ENCODE results near the gene SERPINB7. TPM values are rescaled to one million over a fixed set of nuclear protein-coding genes. Genes with fewer than 3 reads are reported as not detected.

Gene SERPINB7
- polyA plus RNA-seq, 3 donors = not detected

DNA sequence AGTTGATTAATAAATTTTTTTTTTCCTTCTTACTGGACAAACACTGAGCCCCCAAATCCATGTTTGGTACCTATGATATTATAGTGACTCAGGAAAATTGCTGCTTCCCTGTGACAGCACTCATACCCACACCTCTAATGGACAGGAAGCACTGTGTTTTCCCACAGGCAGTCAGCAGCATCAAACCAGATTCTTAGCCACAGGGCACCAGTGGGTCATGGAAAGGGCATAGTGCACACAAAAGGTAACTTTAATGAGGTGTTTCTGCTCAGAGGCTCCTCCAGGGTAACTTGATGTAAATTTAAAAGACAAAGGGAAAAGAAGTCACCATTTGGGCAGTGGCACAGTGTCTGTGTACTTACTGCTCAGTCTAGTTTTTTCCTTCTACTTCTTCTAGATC lies 38.3 kb upstream of the SERPINB7 start:
- peaks cover 6 to 20% (median 10%) of the 10 kb centered on the region in 3 donors for H3K27me3 Mint-ChIP-seq (ENCODE audit: low read depth in 3 of 3)
- H3K36me3 ChIP-seq (replicated peaks in 1 of 2; ENCODE audit: control insufficient read depth in 1 of 2, insufficient read depth in 2 of 2, low read length in 2 of 2) = no peaks in the 10 kb centered on the region
- intact Hi-C loops (cut with micrococcal nuclease) = no loop called here
- no peak overlapping the region for H2AFZ ChIP-seq (ENCODE audit: insufficient read depth, low read depth, low read length, poor library complexity, severe bottlenecking)
- no peak overlapping the region for H3K27ac ChIP-seq (ENCODE audit: low read depth in 1 of 2, low read length in 2 of 2)
- no peak for DNase-seq
- H3K79me2 ChIP-seq (ENCODE audit: insufficient read depth, low read length) = no peaks in the 10 kb centered on the region
- H3K4me1 ChIP-seq (ENCODE audit: control insufficient read depth in 1 of 2, insufficient read depth in 2 of 2, low read length in 2 of 2) = no peaks in the 10 kb centered on the region
- no peak overlapping the region for H3K9ac ChIP-seq (ENCODE audit: insufficient read depth, low read length, poor library complexity, severe bottlenecking)
- no peak overlapping the region for H3K4me3 ChIP-seq (replicated peaks in 1 of 3; ENCODE audit: low read depth in 2 of 3, low read length in 3 of 3)
- peaks cover 4% of the 10 kb centered on the region in 2 donors for H3K27me3 ChIP-seq (ENCODE audit: control insufficient read depth in 2 of 2, insufficient read depth in 2 of 2, low read length in 2 of 2)
- no peaks in the 10 kb centered on the region for H3K4me1 Mint-ChIP-seq
- no peaks in the 10 kb centered on the region for H3K36me3 Mint-ChIP-seq
- TF ChIP-seq, protein P1, sequence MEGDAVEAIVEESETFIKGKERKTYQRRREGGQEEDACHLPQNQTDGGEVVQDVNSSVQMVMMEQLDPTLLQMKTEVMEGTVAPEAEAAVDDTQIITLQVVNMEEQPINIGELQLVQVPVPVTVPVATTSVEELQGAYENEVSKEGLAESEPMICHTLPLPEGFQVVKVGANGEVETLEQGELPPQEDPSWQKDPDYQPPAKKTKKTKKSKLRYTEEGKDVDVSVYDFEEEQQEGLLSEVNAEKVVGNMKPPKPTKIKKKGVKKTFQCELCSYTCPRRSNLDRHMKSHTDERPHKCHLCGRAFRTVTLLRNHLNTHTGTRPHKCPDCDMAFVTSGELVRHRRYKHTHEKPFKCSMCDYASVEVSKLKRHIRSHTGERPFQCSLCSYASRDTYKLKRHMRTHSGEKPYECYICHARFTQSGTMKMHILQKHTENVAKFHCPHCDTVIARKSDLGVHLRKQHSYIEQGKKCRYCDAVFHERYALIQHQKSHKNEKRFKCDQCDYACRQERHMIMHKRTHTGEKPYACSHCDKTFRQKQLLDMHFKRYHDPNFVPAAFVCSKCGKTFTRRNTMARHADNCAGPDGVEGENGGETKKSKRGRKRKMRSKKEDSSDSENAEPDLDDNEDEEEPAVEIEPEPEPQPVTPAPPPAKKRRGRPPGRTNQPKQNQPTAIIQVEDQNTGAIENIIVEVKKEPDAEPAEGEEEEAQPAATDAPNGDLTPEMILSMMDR (IDR thresholded peaks at IDR 0.05) = no peak
- no peaks in the 10 kb centered on the region for H4K20me1 ChIP-seq (ENCODE audit: insufficient read depth, low read length)
- H3K27ac Mint-ChIP-seq = no peak overlapping the region
- H3K4me3 Mint-ChIP-seq = no peak overlapping the region
- H3K9me3 ChIP-seq (replicated peaks in 1 of 2; ENCODE audit: control insufficient read depth in 1 of 2, insufficient read depth in 1 of 2, low read length in 2 of 2) = no peaks in the 10 kb centered on the region
- no peak overlapping the region for H3K4me2 ChIP-seq (replicated peaks; ENCODE audit: extremely low read depth, low read length, poor library complexity, severe bottlenecking)
- peaks cover 0 to 6% (median 0%) of the 10 kb centered on the region in 7 donors for H3K9me3 Mint-ChIP-seq

DNA sequence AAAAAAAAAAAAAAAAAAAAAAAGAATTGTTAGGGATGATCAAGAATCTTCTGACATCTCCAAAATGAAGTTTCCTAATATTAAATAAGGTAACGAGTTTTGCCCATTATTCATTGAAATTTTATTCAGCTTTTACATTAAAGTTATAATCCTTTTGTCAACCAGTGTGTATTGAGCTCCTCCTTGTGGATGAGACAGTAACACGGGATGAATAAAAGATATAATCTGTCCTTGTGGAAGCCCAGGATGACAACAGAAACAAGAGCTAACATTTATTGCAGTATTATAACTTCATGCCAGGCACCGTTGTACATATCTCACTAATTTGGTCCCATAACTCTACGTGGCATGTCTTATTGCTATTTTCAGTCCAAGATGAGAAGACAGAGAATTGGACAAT lies 33.4 kb upstream of the SERPINB7 start:
- H2AFZ ChIP-seq (ENCODE audit: insufficient read depth, low read depth, low read length, poor library complexity, severe bottlenecking) = no peak overlapping the region
- H3K4me3 Mint-ChIP-seq = no peak overlapping the region
- peaks cover 3 to 8% (median 5%) of the 10 kb centered on the region in 3 donors for H3K27me3 Mint-ChIP-seq (ENCODE audit: low read depth in 3 of 3)
- H3K27me3 ChIP-seq (ENCODE audit: control insufficient read depth in 2 of 2, insufficient read depth in 2 of 2, low read length in 2 of 2) = peaks cover 4% of the 10 kb centered on the region in 2 donors
- H3K27ac Mint-ChIP-seq = no peak overlapping the region
- peaks cover 0 to 3% (median 0%) of the 10 kb centered on the region in 7 donors for H3K9me3 Mint-ChIP-seq
- WGBS (ENCODE audit: insufficient coverage) = 60% methylated on average over 1 of the region's 4 CpGs
- H4K20me1 ChIP-seq (ENCODE audit: insufficient read depth, low read length) = no peaks in the 10 kb centered on the region
- TF ChIP-seq, protein P1 (IDR thresholded peaks at IDR 0.05) = no peak
- H3K9me3 ChIP-seq (replicated peaks in 1 of 2; ENCODE audit: control insufficient read depth in 1 of 2, insufficient read depth in 1 of 2, low read length in 2 of 2) = no peaks in the 10 kb centered on the region
- no peak overlapping the region for H3K27ac ChIP-seq (ENCODE audit: low read depth in 1 of 2, low read length in 2 of 2)
- no peak for DNase-seq
- H3K4me2 ChIP-seq (replicated peaks; ENCODE audit: extremely low read depth, low read length, poor library complexity, severe bottlenecking) = no peak overlapping the region
- intact Hi-C loops (cut with micrococcal nuclease) = no loop called here
- no peak overlapping the region for H3K4me3 ChIP-seq (replicated peaks in 1 of 3; ENCODE audit: low read depth in 2 of 3, low read length in 3 of 3)
- H3K4me1 Mint-ChIP-seq = no peaks in the 10 kb centered on the region
- H3K36me3 ChIP-seq (replicated peaks in 1 of 2; ENCODE audit: control insufficient read depth in 1 of 2, insufficient read depth in 2 of 2, low read length in 2 of 2) = no peaks in the 10 kb centered on the region
- no peaks in the 10 kb centered on the region for H3K4me1 ChIP-seq (ENCODE audit: control insufficient read depth in 1 of 2, insufficient read depth in 2 of 2, low read length in 2 of 2)
- no peaks in the 10 kb centered on the region for H3K79me2 ChIP-seq (ENCODE audit: insufficient read depth, low read length)
- no peaks in the 10 kb centered on the region for H3K36me3 Mint-ChIP-seq
- no peak overlapping the region for H3K9ac ChIP-seq (ENCODE audit: insufficient read depth, low read length, poor library complexity, severe bottlenecking)

All from CD14-positive monocyte (primary cell).